Neuronal stem cell (in vitro differentiated cells): Measurements from ENCODE around the gene PACRGL. TPM values are rescaled to one million over a fixed set of nuclear protein-coding genes. Genes with fewer than 3 reads are reported as not detected.

Experiments used
- DNase-seq: peaks from one replicate; pipeline ENCODE4 v3.0.0-alpha.2; 2013; ENCODE audit warnings: low spot score
- H2AFZ ChIP-seq: one replicate; pipeline ENCODE4 v1.6.1; 2013; ENCODE audit warnings: mild to moderate bottlenecking, low read length, inconsistent platforms
- H2AK5ac ChIP-seq: 2 replicates; pipeline ENCODE4 v1.6.1; 2013; ENCODE audit warnings: low read depth, mild to moderate bottlenecking, inconsistent platforms, low read length, moderate library complexity, mixed read lengths
- H2BK120ac ChIP-seq: 2 replicates; pipeline ENCODE4 v1.6.1; 2013; ENCODE audit warnings: low read depth, mild to moderate bottlenecking, inconsistent platforms, low read length, moderate library complexity, mixed read lengths
- H2BK12ac ChIP-seq: one replicate; pipeline ENCODE4 v1.6.1; 2013; ENCODE audit warnings: low read length, inconsistent platforms
- H2BK15ac ChIP-seq: 2 replicates; pipeline ENCODE4 v1.6.1; 2013; ENCODE audit warnings: mild to moderate bottlenecking, low read length, inconsistent platforms, mixed read lengths
- H2BK5ac ChIP-seq: one replicate; pipeline ENCODE4 v1.6.1; 2013; ENCODE audit warnings: inconsistent platforms, mild to moderate bottlenecking, low read length, moderate library complexity
- H3K14ac ChIP-seq: one replicate; pipeline ENCODE4 v1.6.1; 2013; ENCODE audit warnings: low read length, inconsistent platforms
- H3K18ac ChIP-seq: 2 replicates; pipeline ENCODE4 v1.6.1; 2013; ENCODE audit warnings: low read length, inconsistent platforms
- H3K23ac ChIP-seq: 2 replicates; pipeline ENCODE4 v1.6.1; 2013; ENCODE audit warnings: low read depth, mild to moderate bottlenecking, mixed read lengths, low read length, inconsistent platforms; ENCODE audit not compliant: poor library complexity
- H3K27ac ChIP-seq: replicated peaks from 3 replicates; pipeline ENCODE4 v1.5.1; 2013; ENCODE audit warnings: low read length, inconsistent platforms
- H3K27me3 ChIP-seq, 3 experiments: 2 replicates each; pipeline ENCODE4 v1.6.1; 2013; ENCODE audit warnings: low read length in 3 of 3, mild to moderate bottlenecking in 2 of 3, inconsistent platforms in 1 of 3, low read depth in 1 of 3, mixed read lengths in 1 of 3, moderate library complexity in 1 of 3; ENCODE audit not compliant: control insufficient read depth in 3 of 3, insufficient read depth in 3 of 3
- H3K36me3 ChIP-seq, 2 donors: replicated peaks in 1 of 2; 2 replicates each; pipeline ENCODE4 v1.6.1; 2013; ENCODE audit warnings: low read length in 2 of 2; ENCODE audit not compliant: control insufficient read depth in 2 of 2, insufficient read depth in 2 of 2
- H3K4ac ChIP-seq: 2 replicates; pipeline ENCODE4 v1.6.1; 2013; ENCODE audit warnings: inconsistent platforms, mild to moderate bottlenecking, low read length, moderate library complexity
- H3K4me1 ChIP-seq, 2 donors: 1 replicate in 1 of 2; 2 replicates in 1 of 2; pipeline ENCODE4 v1.6.1; 2013; ENCODE audit warnings: low read length in 2 of 2, low read depth in 1 of 2; ENCODE audit not compliant: control insufficient read depth in 2 of 2, insufficient read depth in 1 of 2
- H3K4me2 ChIP-seq: one replicate; pipeline ENCODE4 v1.6.1; 2013; ENCODE audit warnings: mild to moderate bottlenecking, low read length, inconsistent platforms; ENCODE audit not compliant: insufficient read depth, poor library complexity, severe bottlenecking
- H3K4me3 ChIP-seq, 2 donors: 2 replicates each; pipeline ENCODE4 v1.5.1; 2013; ENCODE audit warnings: low read length in 2 of 2, mild to moderate bottlenecking in 2 of 2, inconsistent platforms in 1 of 2, moderate library complexity in 1 of 2
- H3K79me1 ChIP-seq: one replicate; pipeline ENCODE4 v1.6.1; 2013; ENCODE audit warnings: low read depth, mild to moderate bottlenecking, inconsistent platforms, low read length, moderate library complexity
- H3K9ac ChIP-seq: one replicate; pipeline ENCODE4 v1.6.1; 2013; ENCODE audit warnings: mild to moderate bottlenecking, low read depth, low read length, inconsistent platforms; ENCODE audit not compliant: poor library complexity
- H3K9me3 ChIP-seq, 2 donors: replicated peaks in 1 of 2; 2 replicates each; pipeline versions ENCODE3 to v1.6.1; 2013; ENCODE audit warnings: low read length in 2 of 2, mild to moderate bottlenecking in 2 of 2, inconsistent platforms in 1 of 2, low read depth in 1 of 2, mixed read lengths in 1 of 2, moderate library complexity in 1 of 2; ENCODE audit not compliant: control insufficient read depth in 2 of 2, insufficient read depth in 1 of 2
- H4K8ac ChIP-seq: one replicate; pipeline ENCODE4 v1.6.1; 2013; ENCODE audit warnings: low read depth, mild to moderate bottlenecking, inconsistent platforms, low read length, moderate library complexity
- H4K91ac ChIP-seq: one replicate; pipeline ENCODE4 v1.6.1; 2013; ENCODE audit warnings: low read length, low read depth, mild to moderate bottlenecking, inconsistent platforms; ENCODE audit not compliant: poor library complexity
- WGBS, 2 donors: extraction: QIAGEN DNeasy Blood & Tissue Kit; methylation state at CpG; one replicate each; pipeline ENCODE4 v1.1.7; 2013; ENCODE audit warnings: missing lambda C conversion rate in 2 of 2, mixed read lengths in 1 of 2; ENCODE audit not compliant: insufficient read length in 2 of 2, insufficient replicate concordance in 1 of 2; ENCODE audit errors: extremely low coverage in 2 of 2; 5-methylcytosine and 5-hydroxymethylcytosine counted together
- polyA plus RNA-seq, 2 experiments: library from polyadenylated mRNA; stranded (reverse); fragments of 200-250 nt; gene quantifications; one replicate each; pipeline ENCODE4 v1.2.3, GENCODE V29; 2013

PACRGL gene
- polyA plus RNA-seq (2013, experiment 1 of 2), result 17.8 TPM
- 17.1 TPM for polyA plus RNA-seq (2013, experiment 2 of 2)

GRCh38 chr4:20700007-20700761, at the start of gene PACRGL:
PACRGL (plus strand) TSS chr4:20700458; CDS start chr4:20704482, 4,024 bp downstream.
- Histone ChIP-seq H3K9ac (peak within 1 kb of the TSS; percentile 74), H3K36me3 (peaks cover 5 to 19% of the 10 kb centered on the region in 2 donors), H3K4ac (no peak within 1 kb of the TSS), H3K79me1 (no peaks in the 10 kb centered on the region), H2AK5ac (no peak within 1 kb of the TSS), H2AFZ (peak within 1 kb of the TSS; percentile 93), H3K23ac (peak within 1 kb of the TSS; percentile 39), H3K27ac (peak within 1 kb of the TSS; percentile 3), H3K4me1 (peaks cover 2 to 3% of the 10 kb centered on the region in 2 donors), H3K4me2 (peak within 1 kb of the TSS; percentile 50), H2BK15ac (no peak within 1 kb of the TSS), H2BK5ac (no peak within 1 kb of the TSS), H3K4me3 (peak within 1 kb of the TSS; percentile 66 to 99), H3K18ac (peak within 1 kb of the TSS; percentile 67), H2BK12ac (no peak within 1 kb of the TSS), H3K14ac (peak within 1 kb of the TSS; percentile 41), H2BK120ac (no peak within 1 kb of the TSS), H3K27me3 (no peaks in the 10 kb centered on the region), H4K91ac (no peak within 1 kb of the TSS), H4K8ac (no peak within 1 kb of the TSS), H3K9me3 (no peaks in the 10 kb centered on the region)
- peak; percentile 91 for DNase-seq
- no CpG with 5 or more reads among the region's 60 CpGs for WGBS, 2 donors

- Histone ChIP-seq H3K4me3 (no peak overlapping the region), H3K18ac (no peak overlapping the region), H3K4me1 (peaks cover 2 to 4% of the 10 kb centered on the region in 2 donors), H4K91ac (no peak overlapping the region), H2AFZ (no peak overlapping the region), H3K14ac (no peak overlapping the region), H3K4me2 (no peak overlapping the region), H3K27ac (no peak overlapping the region), H3K36me3 (no peaks in the 10 kb centered on the region), H3K27me3 (peaks cover 0 to 2% (median 0%) of the 10 kb centered on the region in 3 experiments), H2BK120ac (no peak overlapping the region), H2BK15ac (no peak overlapping the region), H3K9me3 (no peaks in the 10 kb centered on the region), H3K23ac (no peak overlapping the region), H2BK5ac (no peak overlapping the region), H3K4ac (no peak overlapping the region), H3K79me1 (no peaks in the 10 kb centered on the region), H2BK12ac (no peak overlapping the region), H2AK5ac (no peak overlapping the region), H3K9ac (no peak overlapping the region), H4K8ac (no peak overlapping the region)
- WGBS, 2 donors, result no CpG with 5 or more reads among the region's 1 CpG
- DNase-seq, result no peak
Observed at GRCh38 chr4:20652226-20652885, 47.9 kb upstream of the PACRGL start.

- Histone ChIP-seq H3K4ac (no peak overlapping the region), H3K27me3 (no peaks in the 10 kb centered on the region), H3K14ac (no peak overlapping the region), H3K9me3 (no peaks in the 10 kb centered on the region), H3K9ac (no peak overlapping the region), H2BK5ac (no peak overlapping the region), H3K36me3 (no peaks in the 10 kb centered on the region), H4K8ac (no peak overlapping the region), H2AFZ (no peak overlapping the region), H3K4me1 (peaks cover 0 to 14% of the 10 kb centered on the region in 2 donors), H2BK15ac (no peak overlapping the region), H3K18ac (no peak overlapping the region), H3K4me2 (no peak overlapping the region), H3K79me1 (no peaks in the 10 kb centered on the region), H4K91ac (no peak overlapping the region), H2BK120ac (no peak overlapping the region), H3K4me3 (no peak overlapping the region), H3K23ac (no peak overlapping the region), H2BK12ac (no peak overlapping the region), H3K27ac (no peak overlapping the region), H2AK5ac (no peak overlapping the region)
- WGBS, 2 donors, result no CpG with 5 or more reads among the region's 4 CpGs
- DNase-seq, result no peak
Observed at GRCh38 chr4:20658456-20658855, 41.8 kb upstream of the PACRGL start.

- no peaks in the 10 kb centered on the region for H3K36me3 ChIP-seq
- no peak overlapping the region for H3K9ac ChIP-seq
- no peak overlapping the region for H2AFZ ChIP-seq
- no peak overlapping the region for H3K23ac ChIP-seq
- no peak overlapping the region for H4K91ac ChIP-seq
- H3K14ac ChIP-seq, result no peak overlapping the region
- no peak overlapping the region for H2BK12ac ChIP-seq
- H2AK5ac ChIP-seq, result no peak overlapping the region
- no peak for DNase-seq
- no peak overlapping the region for H3K4ac ChIP-seq
- H4K8ac ChIP-seq, result no peak overlapping the region
- peaks cover 0 to 13% of the 10 kb centered on the region in 2 donors for H3K4me1 ChIP-seq
- no peak overlapping the region for H3K27ac ChIP-seq
- no peak overlapping the region for H2BK120ac ChIP-seq
- no peaks in the 10 kb centered on the region for H3K27me3 ChIP-seq
- WGBS, 2 donors, result no CpG with 5 or more reads among the region's 1 CpG
- no peak overlapping the region for H2BK5ac ChIP-seq
- no peak overlapping the region for H3K18ac ChIP-seq
- H3K79me1 ChIP-seq, result no peaks in the 10 kb centered on the region
- no peaks in the 10 kb centered on the region for H3K9me3 ChIP-seq
- H2BK15ac ChIP-seq, result no peak overlapping the region
- no peak overlapping the region for H3K4me3 ChIP-seq
- H3K4me2 ChIP-seq, result no peak overlapping the region
Observed at GRCh38 chr4:20662851-20663250, 37.4 kb upstream of the PACRGL start.
